Gastrocnemius medialis (tissue), 4 donors: Measurements from ENCODE around the gene CPN2. TPM values are rescaled to one million over a fixed set of nuclear protein-coding genes. Genes with fewer than 3 reads are reported as not detected.

Source experiments
- ATAC-seq, 2 donors: fragments of 150-250 bp; one replicate each; pipeline ENCODE4 v1.9.1; 2016
- DNase-seq, 2 donors: peaks; one replicate each; pipeline ENCODE4 v3.0.0-alpha.2; 2019
- H3K27ac ChIP-seq, 4 donors: fragments of 200-600 bp; sonication (generic); 1 replicate in 1 of 4; 2 replicates in 3 of 4; pipeline ENCODE4 v1.5.1; 2016 to 2018; ENCODE audit warnings: mild to moderate bottlenecking in 2 of 4, moderate library complexity in 1 of 4
- H3K27me3 ChIP-seq, 3 donors: fragments of 200-600 bp; sonication (generic) in 2 of 3; 1 replicate in 1 of 3; 2 replicates in 2 of 3; pipeline versions ENCODE4 v1.5.1 to v1.6.0; 2016 to 2019; ENCODE audit warnings: mild to moderate bottlenecking in 1 of 3, moderate library complexity in 1 of 3
- H3K36me3 ChIP-seq, 2 donors: fragments of 200-600 bp; sonication (generic) in 1 of 2; one replicate each; pipeline ENCODE4 v1.5.1; 2017 to 2018
- H3K4me1 ChIP-seq, 2 donors: fragments of 200-600 bp; sonication (generic) in 1 of 2; one replicate each; pipeline ENCODE4 v1.5.1; 2016 to 2017; ENCODE audit warnings: mild to moderate bottlenecking in 2 of 2
- H3K4me3 ChIP-seq, 4 donors: fragments of 200-600 bp; sonication (generic) in 3 of 4; 1 replicate in 1 of 4; 2 replicates in 3 of 4; pipeline ENCODE4 v1.5.1; 2016 to 2019; ENCODE audit warnings: mild to moderate bottlenecking in 2 of 4
- H3K9me3 ChIP-seq, 3 donors: fragments of 200-600 bp; sonication (generic) in 2 of 3; 1 replicate in 1 of 3; 2 replicates in 2 of 3; pipeline ENCODE4 v1.5.1; 2016 to 2019
- CTCF ChIP-seq, 5 experiments: fragments of 450-650 bp in 3 of 5; fragments of 200-600 bp in 2 of 5; sonication (generic) in 2 of 5; IDR thresholded peaks in 4 of 5; conservative IDR thresholded peaks in 1 of 5; 1 replicate in 4 of 5; 2 replicates in 1 of 5; pipeline ENCODE4 v1.5.1; 2016 to 2019; ENCODE audit warnings: antibody characterized with exemption in 5 of 5, mild to moderate bottlenecking in 3 of 5, moderate library complexity in 3 of 5
- POLR2A ChIP-seq, 2 donors: fragments of 450-650 bp; IDR thresholded peaks; one replicate each; pipeline ENCODE4 v1.6.1; 2017; ENCODE audit warnings: antibody characterized with exemption in 2 of 2, mild to moderate bottlenecking in 2 of 2, moderate library complexity in 2 of 2
- in situ Hi-C, 4 donors: fragments of 200-750 bp; cut with MboI; loops; one replicate each; pipeline versions ENCODE4 v1.15.0 to v1.8.0; 2017; ENCODE audit warnings: low sequenced_read_pairs in 4 of 4
- intact Hi-C: fragments of 100-400 bp; cut with DNase I; formaldehyde crosslinking; loops from one replicate; pipeline ENCODE4 v1.15.1; 2023; ENCODE audit warnings: low total_unique reads
- total RNA-seq, 4 donors: library from RNA; depleted of rRNA; stranded (reverse); fragments of >200 nt; gene quantifications; one replicate each; pipeline versions ENCODE4 v1.1.0 to v1.2.3, GENCODE V29; 2016

The CPN2 gene
- total RNA-seq, 4 donors from 2014 or later = 0.46 to 1.1 TPM; not detected in 2

GRCh38 chr3:194293546-194294198 is 57.5 kb downstream of the CPN2 start:
- ATAC-seq (no peak), DNase-seq (no peak)
- H3K27ac ChIP-seq = no peak overlapping the region
- H3K36me3 ChIP-seq = no peaks in the 10 kb centered on the region
- intact Hi-C loops (no loop called here), in situ Hi-C loops (no loop called here)
- peaks cover 0 to 9% (median 0%) of the 10 kb centered on the region in 3 donors for H3K9me3 ChIP-seq
- no peaks in the 10 kb centered on the region for H3K27me3 ChIP-seq
- no peak for TF ChIP-seq CTCF (IDR thresholded peaks at IDR 0.05 in 4 of 5, conservative IDR thresholded peaks at IDR 0.05 in 1 of 5)
- TF ChIP-seq POLR2A (IDR thresholded peaks at IDR 0.05) = no peak
- no peak overlapping the region for H3K4me3 ChIP-seq
- H3K4me1 ChIP-seq = peaks cover 5 to 6% of the 10 kb centered on the region in 2 donors

- in situ Hi-C loops = no loop called here
- TF ChIP-seq CTCF (IDR thresholded peaks at IDR 0.05 in 4 of 5, conservative IDR thresholded peaks at IDR 0.05 in 1 of 5) (no peak), POLR2A (IDR thresholded peaks at IDR 0.05) (no peak)
- peaks cover 5 to 6% of the 10 kb centered on the region in 2 donors for H3K4me1 ChIP-seq
- intact Hi-C loops = no loop called here
- H3K9me3 ChIP-seq = peaks cover 0 to 9% (median 0%) of the 10 kb centered on the region in 3 donors
- no peak overlapping the region for H3K4me3 ChIP-seq
- ATAC-seq (no peak), DNase-seq (no peak)
- H3K27me3 ChIP-seq = no peaks in the 10 kb centered on the region
- no peak overlapping the region for H3K27ac ChIP-seq
- no peaks in the 10 kb centered on the region for H3K36me3 ChIP-seq
Observed at GRCh38 chr3:194292331-194292730, 58.8 kb downstream of the CPN2 start.

Other genes with a start within 250 kb of the CPN2 start
- gene HES1, start 215.2 kb downstream of the CPN2 start, total RNA-seq = 10 to 100 TPM in 3 of 4 donors, 1 to 10 TPM in 1; 9.7 to 38.3 (median 27.8) TPM
- under 1 TPM in 1 of 4 donors, not detected in 3; 0.05 TPM for gene LRRC15, start 18.4 kb upstream of the CPN2 start, total RNA-seq
- gene GP5, start 47.9 kb upstream of the CPN2 start, total RNA-seq = under 1 TPM in 1 of 4 donors, not detected in 3; 0.10 TPM
- 10 to 100 TPM; 31.8 to 90.2 (median 57.3) TPM for gene ATP13A3, start 135.7 kb upstream of the CPN2 start, total RNA-seq